K562 (cell line): ENCODE results near the gene CORIN. TPM values are rescaled to one million over a fixed set of nuclear protein-coding genes. Genes with fewer than 3 reads are reported as not detected.

ENCODE experiments used
- ATAC-seq: fragments of 200-7000 bp; cut with Tn5 transposase; 3 replicates; pipeline ENCODE4 v1.9.1; 2020; ENCODE audit warnings: moderate library complexity
- BruUV-seq: library from RNA; stranded (reverse); fragments of 400-500 nt; replicated peaks from 2 replicates; lab custom pipeline; 2021; lab: Mats Ljungman, UMichigan
- CTCF ChIA-PET: fragments of 300-600 bp; formaldehyde crosslinking; extraction: SDS; loops from one replicate; lab custom pipeline; 2021; ENCODE audit warnings: low intra/inter-chr PET ratio; lab: Yijun Ruan, JAX
- POLR2A ChIA-PET: fragments of 300-600, 350-650 bp; sonication (Branson Sonifier 250); formaldehyde crosslinking; extraction: SDS; loops from one replicate; lab custom pipeline; 2021; ENCODE audit warnings: antibody characterized with exemption, inconsistent platforms; lab: Yijun Ruan, JAX
- DNase-seq, 4 experiments: peaks; one replicate each; pipeline versions ENCODE4 v3.0.0 to v3.0.0-alpha.2; 2011 to 2018; ENCODE audit warnings: low spot score in 3 of 4, mixed read lengths in 3 of 4; ENCODE audit errors: extremely low read depth in 1 of 4
- FAIRE-seq: peaks from 2 replicates; lab custom pipeline; 2011; peaks lifted over from hg19 to GRCh38; lab: Jason Lieb, UNC
- H2AFZ ChIP-seq: 2 replicates; pipeline ENCODE4 v1.6.0; 2011; ENCODE audit warnings: low read depth, low read length, control low read depth, inconsistent platforms
- H3K27ac ChIP-seq: fragments of 200-600 bp; 3 replicates; pipeline ENCODE4 v1.8.0; 2011; ENCODE audit warnings: low read depth, mild to moderate bottlenecking, control low read depth, inconsistent platforms, low read length, moderate library complexity, mixed read lengths; ENCODE audit errors: extremely low read depth
- H3K27me3 ChIP-seq, 2 experiments: fragments of 300-600 bp in 1 of 2; 2 replicates in 1 of 2; 3 replicates in 1 of 2; pipeline versions ENCODE4 v1.6.0 to v1.8.0; 2011; ENCODE audit warnings: inconsistent platforms in 2 of 2, low read length in 2 of 2, mild to moderate bottlenecking in 1 of 2, mixed read lengths in 1 of 2, moderate library complexity in 1 of 2; ENCODE audit not compliant: control insufficient read depth in 2 of 2, insufficient read depth in 2 of 2
- H3K36me3 ChIP-seq: fragments of 300-600 bp; 3 replicates; pipeline ENCODE4 v1.8.0; 2011; ENCODE audit warnings: mild to moderate bottlenecking, low read length, inconsistent platforms; ENCODE audit not compliant: control insufficient read depth, insufficient read depth
- H3K4me1 ChIP-seq, 2 experiments: fragments of 200-600 bp in 1 of 2; replicated peaks in 1 of 2; 2 replicates in 1 of 2; 3 replicates in 1 of 2; pipeline versions ENCODE4 v1.5.1 to v1.8.0; 2011; ENCODE audit warnings: inconsistent platforms in 2 of 2, low read length in 2 of 2, mild to moderate bottlenecking in 1 of 2, mixed read lengths in 1 of 2, moderate library complexity in 1 of 2; ENCODE audit not compliant: control insufficient read depth in 2 of 2, insufficient read depth in 2 of 2
- H3K4me2 ChIP-seq: 2 replicates; pipeline ENCODE4 v1.6.1; 2011; ENCODE audit warnings: low read length, control low read depth, inconsistent platforms, mixed read lengths; ENCODE audit not compliant: insufficient read depth
- H3K4me3 ChIP-seq: fragments of 200-600 bp; sonication (generic), shearing (Covaris generic); 2 replicates; pipeline ENCODE4 v1.5.1; 2016; ENCODE audit warnings: control low read depth, inconsistent platforms
- H3K79me2 ChIP-seq: fragments of 200-600 bp; 3 replicates; pipeline ENCODE4 v1.8.0; 2011; ENCODE audit warnings: low read length, inconsistent platforms; ENCODE audit not compliant: control insufficient read depth, insufficient read depth
- H3K9ac ChIP-seq, 2 experiments: 2 replicates each; pipeline versions ENCODE4 v1.6.0 to v1.6.1; 2011; ENCODE audit warnings: low read depth in 2 of 2, low read length in 2 of 2, control low read depth in 1 of 2, inconsistent platforms in 1 of 2, mild to moderate bottlenecking in 1 of 2, mixed read lengths in 1 of 2; ENCODE audit not compliant: insufficient read depth in 1 of 2
- H3K9me1 ChIP-seq: one replicate; pipeline ENCODE4 v1.6.0; 2011; ENCODE audit warnings: inconsistent platforms, mild to moderate bottlenecking, low read length, moderate library complexity; ENCODE audit not compliant: control insufficient read depth, insufficient read depth
- H3K9me3 ChIP-seq: replicated peaks from 2 replicates; pipeline ENCODE4 v1.5.1; 2011; ENCODE audit warnings: low read depth, low read length, inconsistent platforms; ENCODE audit not compliant: control insufficient read depth, insufficient read depth
- H4K20me1 ChIP-seq: replicated peaks from 2 replicates; pipeline ENCODE4 v1.6.1; 2011; ENCODE audit warnings: low read length, inconsistent platforms, mixed read lengths; ENCODE audit not compliant: control insufficient read depth, insufficient read depth
- CBX2 ChIP-seq: fragments of 200-600 bp; sonication (generic); IDR thresholded peaks from one replicate; pipeline ENCODE4 v1.6.1; 2012; ENCODE audit warnings: mild to moderate bottlenecking, low read length, inconsistent platforms; ENCODE audit not compliant: insufficient read depth, poor library complexity, severe bottlenecking
- CCNT2 ChIP-seq: IDR thresholded peaks from 2 replicates; pipeline ENCODE4 v1.6.1; 2011; ENCODE audit warnings: borderline replicate concordance, low read depth, mild to moderate bottlenecking, moderate library complexity, mixed read lengths, low read length; ENCODE audit not compliant: insufficient read length; ENCODE audit errors: extremely low read depth
- DMBX1 ChIP-seq: fragments of 250-450 bp; sonication (Bioruptor Pico); IDR thresholded peaks from 2 replicates; pipeline ENCODE4 v1.8.0; 2022; ENCODE audit warnings: inconsistent platforms, mild to moderate bottlenecking, moderate library complexity, borderline replicate concordance
- EP300 ChIP-seq: IDR thresholded peaks from 2 replicates; pipeline ENCODE4 v1.6.1; 2012; ENCODE audit warnings: low read length, improper control_type of control experiment
- FOXA3 ChIP-seq, 2 experiments: fragments of 450-650 bp in 1 of 2; sonication (generic) in 1 of 2; formaldehyde crosslinking; IDR thresholded peaks in 1 of 2; conservative IDR thresholded peaks in 1 of 2; 2 replicates each; pipeline versions ENCODE4 v1.4.0 to v1.8.0; 2020 to 2022; ENCODE audit warnings: mild to moderate bottlenecking in 2 of 2, missing genetic modification reagents in 1 of 2
- MAZ ChIP-seq, 2 experiments: fragments of 450-650 bp in 1 of 2; sonication (generic) in 1 of 2; formaldehyde crosslinking; IDR thresholded peaks in 1 of 2; conservative IDR thresholded peaks in 1 of 2; 2 replicates each; pipeline versions ENCODE4 v1.4.0 to v1.5.0; 2020; ENCODE audit warnings: mild to moderate bottlenecking in 1 of 2, missing genetic modification reagents in 1 of 2
- MITF ChIP-seq: IDR thresholded peaks from 2 replicates; pipeline ENCODE4 v1.6.1; 2014; ENCODE audit warnings: antibody characterized with exemption
- RUNX1 ChIP-seq: sonication (generic); IDR thresholded peaks from 2 replicates; pipeline ENCODE4 v1.6.1; 2016; ENCODE audit warnings: antibody characterized with exemption, low read depth
- SAP30 ChIP-seq: fragments of 200-600 bp; sonication (generic); IDR thresholded peaks from 2 replicates; pipeline ENCODE4 v1.6.1; 2012; ENCODE audit warnings: borderline replicate concordance, low read depth, mild to moderate bottlenecking, moderate library complexity, low read length, control low read depth, inconsistent platforms; ENCODE audit not compliant: insufficient read depth, poor library complexity, severe bottlenecking
- SIN3B ChIP-seq: fragments of 450-650 bp; IDR thresholded peaks from 2 replicates; pipeline ENCODE4 v1.6.1; 2017; ENCODE audit warnings: low read depth, mild to moderate bottlenecking, moderate library complexity
- SOX6 ChIP-seq: fragments of 450-650 bp; IDR thresholded peaks from 2 replicates; pipeline ENCODE4 v1.6.1; 2014; ENCODE audit warnings: mild to moderate bottlenecking
- STAT5A ChIP-seq: IDR thresholded peaks from 2 replicates; pipeline ENCODE4 v1.6.1; 2012; ENCODE audit warnings: low read length, inconsistent platforms, borderline replicate concordance
- TFE3 ChIP-seq: fragments of 450-650 bp; formaldehyde crosslinking; IDR thresholded peaks from 2 replicates; pipeline ENCODE4 v1.4.0; 2020; ENCODE audit warnings: mild to moderate bottlenecking, mixed read lengths
- ZFX ChIP-seq: sonication (generic); formaldehyde crosslinking; IDR thresholded peaks from 2 replicates; pipeline ENCODE4 v1.8.0; 2022; ENCODE audit warnings: mild to moderate bottlenecking, missing genetic modification reagents, moderate library complexity
- ZNF175 ChIP-seq: fragments of 200-800 bp; sonication (Bioruptor generic); IDR thresholded peaks from 2 replicates; pipeline ENCODE4 v1.6.1; 2016; ENCODE audit warnings: low read depth, mild to moderate bottlenecking, missing genetic modification characterization, missing compliant biosample characterization
- ZNF449 ChIP-seq: fragments of 250-450 bp; sonication (Bioruptor Pico); IDR thresholded peaks from 2 replicates; pipeline ENCODE4 v1.8.0; 2022; ENCODE audit warnings: moderate library complexity, mild to moderate bottlenecking, inconsistent platforms
- WGBS: fragments of 100-300 bp; shearing (Covaris generic); methylation state at CpG from one replicate; pipeline ENCODE4 v1.1.6; 2016; ENCODE audit warnings: low coverage, mixed read lengths; ENCODE audit not compliant: insufficient coverage; ENCODE audit errors: missing lambda C conversion rate; 5-methylcytosine and 5-hydroxymethylcytosine counted together
- in situ Hi-C: fragments of 300-500 bp; cut with MboI; formaldehyde crosslinking; loops from 4 replicates; pipeline ENCODE4 v1.15.0; 2018; ENCODE audit warnings: inconsistent platforms, mixed read lengths
- intact Hi-C: fragments of 100-400 bp; cut with micrococcal nuclease; formaldehyde crosslinking; loops from 2 replicates; pipeline ENCODE4 v1.14.2; 2022
- polyA plus RNA-seq, 8 experiments: library from polyadenylated mRNA; depleted of rRNA in 4 of 8; stranded (reverse) in 5 of 8; unstranded in 3 of 8; fragments of >200 nt; fragmentation: Nextera tagmentation in 2 of 8; fragmentation: Illumina TruSeq in 1 of 8; extraction: Ambion mirVana in 2 of 8; extraction: Trizol in 1 of 8; gene quantifications; 2 replicates each; pipeline versions ENCODE4 v1.2.1 to v1.2.3, GENCODE V29; 2011 to 2014; ENCODE audit warnings: inconsistent platforms in 1 of 8, missing spikeins in 1 of 8
- total RNA-seq, 7 experiments: library from RNA; depleted of rRNA in 6 of 7; stranded (reverse); fragments of >200 nt in 6 of 7; fragmentation: Illumina TruSeq in 2 of 7; extraction: Trizol in 2 of 7; gene quantifications; 2 replicates each; pipeline versions ENCODE4 v1.2.1 to v1.2.3, GENCODE V29; 2011 to 2021; ENCODE audit warnings: low replicate concordance in 1 of 7
- TF ChIP-seq, protein P1 (sequence below): fragments of 450-650 bp; formaldehyde crosslinking; conservative IDR thresholded peaks from 2 replicates; pipeline ENCODE4 v1.4.0; 2022; ENCODE audit warnings: mild to moderate bottlenecking, missing genetic modification characterization

The CORIN gene
- total and polyA plus RNA-seq, 9 of the 15 experiments (the other 6 are each of a cell fraction or from before 2014, with no cell fraction given) = 0.04 to 0.31 (median 0.08) TPM; not detected in 4

DNA sequence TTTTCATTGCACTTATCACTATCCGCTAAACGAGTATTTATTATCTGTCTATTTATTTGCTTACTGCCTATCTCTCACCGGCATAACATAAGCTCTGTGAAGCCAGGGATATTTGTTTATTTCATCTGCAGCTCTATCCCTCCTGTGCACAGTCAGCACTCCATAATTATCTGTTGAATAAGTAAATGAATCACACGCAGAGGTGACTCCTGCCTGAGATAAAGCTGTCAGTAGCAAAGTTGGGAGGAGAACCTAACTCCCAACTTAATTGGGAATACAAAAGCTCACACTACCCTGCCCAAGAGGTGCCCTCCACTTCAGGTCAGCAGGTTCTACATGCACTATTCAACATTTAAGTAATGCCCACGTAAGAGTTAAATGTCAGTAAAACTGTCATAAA, 85.7 kb downstream of the CORIN start:
- Histone ChIP-seq H3K36me3 (no peaks in the 10 kb centered on the region), H3K4me1 (no peaks in the 10 kb centered on the region), H3K9ac (no peak overlapping the region), H4K20me1 (no peaks in the 10 kb centered on the region), H3K27ac (no peak overlapping the region), H2AFZ (no peak overlapping the region), H3K9me1 (no peaks in the 10 kb centered on the region), H3K4me3 (no peak overlapping the region), H3K4me2 (no peak overlapping the region), H3K9me3 (no peaks in the 10 kb centered on the region), H3K79me2 (no peaks in the 10 kb centered on the region), H3K27me3 (no peaks in the 10 kb centered on the region)
- in situ Hi-C loops = no loop called here
- intact Hi-C loops = no loop called here
- WGBS = 1% methylated on average over 5 of the region's 5 CpGs
- ATAC-seq (no peak), FAIRE-seq (no peak), DNase-seq (no peak)
- POLR2A ChIA-PET = interaction anchor here (0.6 kb wide), 1 partner anchor 75 kb away, joined by 3 read pairs; no protein-coding TSS in a partner anchor
- TF ChIP-seq SIN3B = no peak
- TF ChIP-seq FOXA3 (CRISPR knock-in tag; conservative IDR thresholded peaks at IDR 0.05 in 1 of 2, IDR thresholded peaks at IDR 0.05 in 1 of 2) = no peak
- no peak for TF ChIP-seq CCNT2
- TF ChIP-seq SOX6 = no peak
- TF ChIP-seq ZFX (CRISPR knock-in tag) = no peak
- no peak for TF ChIP-seq TFE3 (CRISPR knock-in tag)
- TF ChIP-seq, protein P1, sequence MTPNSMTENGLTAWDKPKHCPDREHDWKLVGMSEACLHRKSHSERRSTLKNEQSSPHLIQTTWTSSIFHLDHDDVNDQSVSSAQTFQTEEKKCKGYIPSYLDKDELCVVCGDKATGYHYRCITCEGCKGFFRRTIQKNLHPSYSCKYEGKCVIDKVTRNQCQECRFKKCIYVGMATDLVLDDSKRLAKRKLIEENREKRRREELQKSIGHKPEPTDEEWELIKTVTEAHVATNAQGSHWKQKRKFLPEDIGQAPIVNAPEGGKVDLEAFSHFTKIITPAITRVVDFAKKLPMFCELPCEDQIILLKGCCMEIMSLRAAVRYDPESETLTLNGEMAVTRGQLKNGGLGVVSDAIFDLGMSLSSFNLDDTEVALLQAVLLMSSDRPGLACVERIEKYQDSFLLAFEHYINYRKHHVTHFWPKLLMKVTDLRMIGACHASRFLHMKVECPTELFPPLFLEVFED (CRISPR knock-in tag) = no peak
- no peak for TF ChIP-seq ZNF449 (CRISPR knock-in tag)
- TF ChIP-seq DMBX1 (CRISPR knock-in tag) = no peak
- no peak for TF ChIP-seq CBX2
- no peak for TF ChIP-seq STAT5A
- TF ChIP-seq RUNX1 = no peak
- no peak for TF ChIP-seq ZNF175 (CRISPR knock-in tag)
- no peak for TF ChIP-seq EP300
- no peak for TF ChIP-seq MITF
- TF ChIP-seq SAP30 = no peak
- no peak for TF ChIP-seq MAZ (CRISPR knock-in tag; conservative IDR thresholded peaks at IDR 0.05 in 1 of 2, IDR thresholded peaks at IDR 0.05 in 1 of 2)
- BruUV-seq = no TSS peak
- CTCF ChIA-PET = no interaction called here
